Activated CD4-positive, alpha-beta T cell treated with anti-CD3 and anti-CD28 coated beads, Interleukin-10, Interleukin-2, amounts not matched to agents 100 ng/mL and 50 ng/mL, durations not matched to agents 16 hours and 8 hours (primary cell): ENCODE data around the gene YARS1.

Source experiments
- DNase-seq: peaks from one replicate; pipeline ENCODE4 v3.0.0-alpha.2; 2020

YARS1 gene

GRCh38 chr1:32761936-32762335 is 55.2 kb downstream of the YARS1 start:
- no peak for DNase-seq

GRCh38 chr1:32761253-32761877 is 55.8 kb downstream of the YARS1 start:
- no peak for DNase-seq

- DNase-seq, result no peak
Measured at GRCh38 chr1:32759997-32760623, 57.0 kb downstream of the YARS1 start.

GRCh38 chr1:32759521-32759981 is 57.6 kb downstream of the YARS1 start:
- DNase-seq, result no peak

- DNase-seq, result no peak
Measured at GRCh38 chr1:32758795-32759430, 58.2 kb downstream of the YARS1 start.

GRCh38 chr1:32758177-32758794 is 58.9 kb downstream of the YARS1 start:
- no peak for DNase-seq

- DNase-seq, result no peak
Measured at GRCh38 chr1:32757213-32757895, 59.8 kb downstream of the YARS1 start.

GRCh38 chr1:32755810-32756159 is 61.4 kb downstream of the YARS1 start:
- no peak for DNase-seq

- DNase-seq, result no peak
Measured at GRCh38 chr1:32755098-32755809, 61.9 kb downstream of the YARS1 start.

GRCh38 chr1:32754317-32755097 is 62.7 kb downstream of the YARS1 start:
- DNase-seq, result peak; percentile 29

- peak; percentile 66 for DNase-seq
Measured at GRCh38 chr1:32753532-32754316, 63.4 kb downstream of the YARS1 start.

GRCh38 chr1:32749771-32750170 is 67.4 kb downstream of the YARS1 start:
- DNase-seq, result no peak

GRCh38 chr1:32749332-32749731 is 67.8 kb downstream of the YARS1 start:
- DNase-seq, result no peak

- DNase-seq, result no peak
Measured at GRCh38 chr1:32748926-32749325, 68.2 kb downstream of the YARS1 start.

GRCh38 chr1:32748348-32748747 is 68.8 kb downstream of the YARS1 start:
- no peak for DNase-seq

GRCh38 chr1:32746130-32746529 is 71.0 kb downstream of the YARS1 start:
- no peak for DNase-seq

- no peak for DNase-seq
Measured at GRCh38 chr1:32744071-32744425, 73.1 kb downstream of the YARS1 start.

- no peak for DNase-seq
Measured at GRCh38 chr1:32743380-32744070, 73.6 kb downstream of the YARS1 start.

GRCh38 chr1:32742956-32743355 is 74.2 kb downstream of the YARS1 start:
- no peak for DNase-seq

GRCh38 chr1:32742199-32742947 is 74.8 kb downstream of the YARS1 start:
- no peak for DNase-seq
